WERI-Rb-1 (cell line): ENCODE results near the gene IL17RD.

Experiments used
- DNase-seq: peaks from one replicate; pipeline ENCODE4 v3.0.0-alpha.2; 2020
- H3K27ac ChIP-seq: fragments of 250-450 bp; sonication (Bioruptor Pico); 2 replicates; pipeline ENCODE4 v1.5.1; 2020; ENCODE audit warnings: mild to moderate bottlenecking, moderate library complexity
- H3K27me3 ChIP-seq: fragments of 250-450 bp; sonication (Bioruptor Pico); 2 replicates; pipeline ENCODE4 v1.5.1; 2021; ENCODE audit warnings: mild to moderate bottlenecking, low read depth, moderate library complexity; ENCODE audit not compliant: insufficient read depth, severe bottlenecking
- H3K36me3 ChIP-seq: fragments of 250-450 bp; sonication (Bioruptor Pico); 2 replicates; pipeline ENCODE4 v1.5.1; 2020; ENCODE audit warnings: mild to moderate bottlenecking, moderate library complexity
- H3K4me3 ChIP-seq: 2 replicates; pipeline ENCODE4 v1.5.1; 2011; ENCODE audit warnings: low read depth, mild to moderate bottlenecking, control low read depth, low read length
- H3K9me3 ChIP-seq: fragments of 250-450 bp; sonication (Bioruptor Pico); 2 replicates; pipeline ENCODE4 v1.5.1; 2021; ENCODE audit warnings: mild to moderate bottlenecking, moderate library complexity; ENCODE audit not compliant: severe bottlenecking
- CTCF ChIP-seq: IDR thresholded peaks from 2 replicates; pipeline ENCODE4 v1.5.1; 2011; ENCODE audit warnings: low read depth, mild to moderate bottlenecking, control low read depth, inconsistent platforms, low read length

IL17RD gene

GRCh38 chr3:57094575-57094974 is 70.6 kb downstream of the IL17RD start:
- DNase-seq = no peak
- Histone ChIP-seq H3K4me3 (no peak overlapping the region), H3K27ac (no peak overlapping the region), H3K27me3 (no peaks in the 10 kb centered on the region), H3K36me3 (no peaks in the 10 kb centered on the region), H3K9me3 (no peaks in the 10 kb centered on the region)
- TF ChIP-seq CTCF = no peak

GRCh38 chr3:57093971-57094535 is 71.1 kb downstream of the IL17RD start:
- Histone ChIP-seq H3K27me3 (no peaks in the 10 kb centered on the region), H3K9me3 (no peaks in the 10 kb centered on the region), H3K27ac (no peak overlapping the region), H3K4me3 (no peak overlapping the region), H3K36me3 (no peaks in the 10 kb centered on the region)
- TF ChIP-seq CTCF = no peak
- no peak for DNase-seq

- no peak overlapping the region for H3K27ac ChIP-seq
- no peak overlapping the region for H3K4me3 ChIP-seq
- no peaks in the 10 kb centered on the region for H3K27me3 ChIP-seq
- no peak for DNase-seq
- H3K36me3 ChIP-seq = no peaks in the 10 kb centered on the region
- TF ChIP-seq CTCF = no peak
- no peaks in the 10 kb centered on the region for H3K9me3 ChIP-seq
Observed at GRCh38 chr3:57093489-57093888, 71.7 kb downstream of the IL17RD start.

- TF ChIP-seq CTCF = no peak
- H3K36me3 ChIP-seq = no peaks in the 10 kb centered on the region
- H3K4me3 ChIP-seq = no peak overlapping the region
- no peak overlapping the region for H3K27ac ChIP-seq
- no peaks in the 10 kb centered on the region for H3K27me3 ChIP-seq
- DNase-seq = no peak
- no peaks in the 10 kb centered on the region for H3K9me3 ChIP-seq
Observed at GRCh38 chr3:57091521-57092273, 73.5 kb downstream of the IL17RD start.

GRCh38 chr3:57089043-57089442 is 76.1 kb downstream of the IL17RD start:
- Histone ChIP-seq H3K9me3 (no peaks in the 10 kb centered on the region), H3K27me3 (no peaks in the 10 kb centered on the region), H3K4me3 (no peak overlapping the region), H3K27ac (no peak overlapping the region), H3K36me3 (no peaks in the 10 kb centered on the region)
- no peak for TF ChIP-seq CTCF
- no peak for DNase-seq
